GM12878 (cell line): ENCODE data around the gene RSF1. TPM values are rescaled to one million over a fixed set of nuclear protein-coding genes. Genes with fewer than 3 reads are reported as not detected.

Experiments used
- ATAC-seq: fragments of 200-7000 bp; cut with Tn5 transposase; 3 replicates; pipeline ENCODE4 v1.9.1; 2020; ENCODE audit warnings: mild to moderate bottlenecking, moderate library complexity
- Bru-seq: library from RNA; stranded (reverse); fragments of 400-500 nt; gene quantifications from one replicate; lab custom pipeline; 2021; lab: Mats Ljungman, UMichigan
- BruChase-seq, 2 experiments: library from RNA; stranded (reverse); fragments of 400-500 nt; gene quantifications; one replicate each; lab custom pipeline; 2021; lab: Mats Ljungman, UMichigan
- BruUV-seq: library from RNA; stranded (reverse); fragments of 400-500 nt; replicated peaks from 2 replicates; lab custom pipeline; 2021; lab: Mats Ljungman, UMichigan
- CTCF ChIA-PET: fragments of 300-600 bp; sonication (Branson Sonifier 250); formaldehyde crosslinking; extraction: SDS; loops from one replicate; lab custom pipeline; 2021; ENCODE audit warnings: inconsistent platforms; lab: Yijun Ruan, JAX
- POLR2A ChIA-PET: fragments of 350-600 bp; formaldehyde crosslinking; extraction: SDS; loops from one replicate; lab custom pipeline; 2021; ENCODE audit warnings: inconsistent platforms; lab: Charles Lee
- RAD21 ChIA-PET: fragments of 300-600 bp; sonication (Branson Sonifier 250); formaldehyde crosslinking; loops from one replicate; lab custom pipeline; 2023; ENCODE audit warnings: antibody characterized with exemption; ENCODE audit not compliant: unreplicated experiment; lab: Charles Lee
- SMC1A ChIA-PET: fragments of 300-600 bp; sonication (Branson Sonifier 250); formaldehyde crosslinking; loops from one replicate; lab custom pipeline; 2023; ENCODE audit not compliant: unreplicated experiment, uncharacterized antibody; lab: Charles Lee
- DNase-seq: peaks from one replicate; pipeline ENCODE4 v3.0.0-alpha.2; 2011; ENCODE audit warnings: low read depth, low spot score
- FAIRE-seq: peaks from 3 replicates; lab custom pipeline; 2011; peaks lifted over from hg19 to GRCh38; lab: Jason Lieb, UNC
- H2AFZ ChIP-seq: 2 replicates; pipeline ENCODE4 v1.6.0; 2011; ENCODE audit warnings: low read depth, low read length, control low read depth; ENCODE audit not compliant: control insufficient read depth
- H3K27ac ChIP-seq: 2 replicates; pipeline ENCODE4 v1.5.1; 2011; ENCODE audit warnings: control low read depth; ENCODE audit not compliant: control insufficient read depth, insufficient read depth
- H3K27me3 ChIP-seq, 2 experiments: replicated peaks in 1 of 2; 2 replicates each; pipeline versions ENCODE4 v1.6.0 to v1.6.1; 2011; ENCODE audit warnings: low read length in 1 of 2; ENCODE audit not compliant: control insufficient read depth in 2 of 2, insufficient read depth in 2 of 2
- H3K36me3 ChIP-seq, 2 experiments: 2 replicates each; pipeline ENCODE4 v1.5.1; 2011; ENCODE audit warnings: low read length in 1 of 2; ENCODE audit not compliant: control insufficient read depth in 2 of 2, insufficient read depth in 2 of 2
- H3K4me1 ChIP-seq: 2 replicates; pipeline ENCODE4 v1.6.1; 2011; ENCODE audit warnings: mild to moderate bottlenecking, low read length, moderate library complexity, mixed read lengths; ENCODE audit not compliant: control insufficient read depth, insufficient read depth
- H3K4me2 ChIP-seq: 2 replicates; pipeline ENCODE4 v1.6.0; 2011; ENCODE audit warnings: control low read depth; ENCODE audit not compliant: control insufficient read depth, insufficient read depth
- H3K4me3 ChIP-seq: fragments of 200-600 bp; sonication (generic); 2 replicates; pipeline ENCODE4 v1.5.1; 2016
- H3K79me2 ChIP-seq: 2 replicates; pipeline ENCODE4 v1.6.0; 2011; ENCODE audit warnings: low read length; ENCODE audit not compliant: control insufficient read depth, insufficient read depth
- H3K9ac ChIP-seq: 2 replicates; pipeline ENCODE4 v1.8.0; 2011; ENCODE audit warnings: low read length, control low read depth, mixed read lengths; ENCODE audit not compliant: control insufficient read depth, insufficient read depth
- H3K9me3 ChIP-seq: replicated peaks from 3 replicates; pipeline ENCODE4 v1.5.1; 2011; ENCODE audit warnings: mild to moderate bottlenecking, low read length; ENCODE audit not compliant: control insufficient read depth, insufficient read depth
- H4K20me1 ChIP-seq: 2 replicates; pipeline ENCODE4 v1.6.0; 2011; ENCODE audit not compliant: control insufficient read depth, insufficient read depth
- BHLHE40 ChIP-seq, 2 experiments: fragments of 450-650 bp in 1 of 2; IDR thresholded peaks; 2 replicates each; pipeline ENCODE4 v1.6.1; 2011 to 2017; ENCODE audit warnings: low read depth in 2 of 2, borderline replicate concordance in 1 of 2, improper control_type of control experiment in 1 of 2, low read length in 1 of 2, mild to moderate bottlenecking in 1 of 2
- BMI1 ChIP-seq: fragments of 450-650 bp; IDR thresholded peaks from 2 replicates; pipeline ENCODE4 v1.6.1; 2016; ENCODE audit warnings: mild to moderate bottlenecking, moderate library complexity, borderline replicate concordance
- RELA ChIP-seq: fragments of 450-650 bp; IDR thresholded peaks from 2 replicates; pipeline ENCODE4 v1.8.0; 2014; ENCODE audit warnings: borderline replicate concordance; ENCODE audit not compliant: partially characterized antibody
- RFX5 ChIP-seq: IDR thresholded peaks from 2 replicates; pipeline ENCODE4 v1.6.1; 2011; ENCODE audit warnings: low read depth, low read length, improper control_type of control experiment
- RUNX3 ChIP-seq: IDR thresholded peaks from 2 replicates; pipeline ENCODE4 v1.6.1; 2012; ENCODE audit warnings: low read length, inconsistent platforms
- WGBS: methylation state at CpG from one replicate; pipeline ENCODE4 v1.1.6; 2016; ENCODE audit warnings: low lambda C conversion rate; ENCODE audit not compliant: insufficient replicate concordance, insufficient coverage; ENCODE audit errors: missing lambda C conversion rate; 5-methylcytosine and 5-hydroxymethylcytosine counted together
- in situ Hi-C: fragments of 300-500 bp; cut with MboI; formaldehyde crosslinking; loops from 9 replicates; pipeline ENCODE4 v1.14.3; 2018; ENCODE audit warnings: mixed read lengths
- intact Hi-C: fragments of 100-400 bp; cut with micrococcal nuclease; formaldehyde crosslinking; loops from one replicate; pipeline ENCODE4 v1.14.2; 2022; ENCODE audit not compliant: unreplicated experiment
- long read RNA-seq, 2 experiments: library from polyadenylated mRNA; unstranded; transcript quantifications; one replicate each; pipeline ENCODE4 v2.0.0, GENCODE V29; 2019 to 2020
- polyA minus RNA-seq, 3 experiments: library from RNA; depleted of rRNA, polyadenylated mRNA; stranded (reverse); fragments of >200 nt; gene quantifications; 2 replicates each; pipeline ENCODE4 v1.2.3, GENCODE V29; 2011
- polyA plus RNA-seq, 11 experiments: library from polyadenylated mRNA; depleted of rRNA in 4 of 11; unstranded in 6 of 11; stranded (reverse) in 5 of 11; fragments of >200 nt; fragmentation: Nextera tagmentation in 4 of 11; fragmentation: Illumina TruSeq in 1 of 11; extraction: Ambion mirVana in 4 of 11; extraction: Trizol in 1 of 11; gene quantifications; 1 replicate in 1 of 11; 2 replicates in 10 of 11; pipeline versions ENCODE4 v1.2.1 to v1.2.3, GENCODE V29; 2011 to 2016; ENCODE audit warnings: inconsistent platforms in 2 of 11, missing spikeins in 2 of 11, low read depth in 1 of 11
- total RNA-seq, 4 experiments: library from RNA; depleted of rRNA in 3 of 4; stranded (reverse); fragments of >200 nt in 3 of 4; fragmentation: Illumina TruSeq in 1 of 4; extraction: Trizol in 1 of 4; gene quantifications; 2 replicates each; pipeline versions ENCODE4 v1.2.1 to v1.2.3, GENCODE V29; 2013 to 2021
- TF ChIP-seq, protein P1 (sequence below), 3 experiments: IDR thresholded peaks in 2 of 3; conservative IDR thresholded peaks in 1 of 3; 2 replicates each; pipeline ENCODE4 v1.5.1; 2011; ENCODE audit warnings: low read depth in 3 of 3, low read length in 3 of 3, mild to moderate bottlenecking in 3 of 3, control low read depth in 2 of 3, moderate library complexity in 2 of 3, inconsistent platforms in 1 of 3, mixed read lengths in 1 of 3; ENCODE audit not compliant: control insufficient read depth in 2 of 3, insufficient read depth in 1 of 3; ENCODE audit errors: extremely low read depth in 1 of 3

RSF1 gene, protein sequence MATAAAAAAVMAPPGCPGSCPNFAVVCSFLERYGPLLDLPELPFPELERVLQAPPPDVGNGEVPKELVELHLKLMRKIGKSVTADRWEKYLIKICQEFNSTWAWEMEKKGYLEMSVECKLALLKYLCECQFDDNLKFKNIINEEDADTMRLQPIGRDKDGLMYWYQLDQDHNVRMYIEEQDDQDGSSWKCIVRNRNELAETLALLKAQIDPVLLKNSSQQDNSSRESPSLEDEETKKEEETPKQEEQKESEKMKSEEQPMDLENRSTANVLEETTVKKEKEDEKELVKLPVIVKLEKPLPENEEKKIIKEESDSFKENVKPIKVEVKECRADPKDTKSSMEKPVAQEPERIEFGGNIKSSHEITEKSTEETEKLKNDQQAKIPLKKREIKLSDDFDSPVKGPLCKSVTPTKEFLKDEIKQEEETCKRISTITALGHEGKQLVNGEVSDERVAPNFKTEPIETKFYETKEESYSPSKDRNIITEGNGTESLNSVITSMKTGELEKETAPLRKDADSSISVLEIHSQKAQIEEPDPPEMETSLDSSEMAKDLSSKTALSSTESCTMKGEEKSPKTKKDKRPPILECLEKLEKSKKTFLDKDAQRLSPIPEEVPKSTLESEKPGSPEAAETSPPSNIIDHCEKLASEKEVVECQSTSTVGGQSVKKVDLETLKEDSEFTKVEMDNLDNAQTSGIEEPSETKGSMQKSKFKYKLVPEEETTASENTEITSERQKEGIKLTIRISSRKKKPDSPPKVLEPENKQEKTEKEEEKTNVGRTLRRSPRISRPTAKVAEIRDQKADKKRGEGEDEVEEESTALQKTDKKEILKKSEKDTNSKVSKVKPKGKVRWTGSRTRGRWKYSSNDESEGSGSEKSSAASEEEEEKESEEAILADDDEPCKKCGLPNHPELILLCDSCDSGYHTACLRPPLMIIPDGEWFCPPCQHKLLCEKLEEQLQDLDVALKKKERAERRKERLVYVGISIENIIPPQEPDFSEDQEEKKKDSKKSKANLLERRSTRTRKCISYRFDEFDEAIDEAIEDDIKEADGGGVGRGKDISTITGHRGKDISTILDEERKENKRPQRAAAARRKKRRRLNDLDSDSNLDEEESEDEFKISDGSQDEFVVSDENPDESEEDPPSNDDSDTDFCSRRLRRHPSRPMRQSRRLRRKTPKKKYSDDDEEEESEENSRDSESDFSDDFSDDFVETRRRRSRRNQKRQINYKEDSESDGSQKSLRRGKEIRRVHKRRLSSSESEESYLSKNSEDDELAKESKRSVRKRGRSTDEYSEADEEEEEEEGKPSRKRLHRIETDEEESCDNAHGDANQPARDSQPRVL (N-terminal part only)
- total RNA-seq (2013; cell fraction: nucleolus; rRNA removed) = 126 and 128 TPM in 2 replicates
- total RNA-seq (2014; rRNA removed) = 24.4 and 30.9 TPM in 2 replicates
- total RNA-seq (2014; rRNA removed; fragmentation: Illumina TruSeq; extraction: Trizol) = 34.6 and 36.7 TPM in 2 replicates
- 36.7 and 39.9 TPM in 2 replicates for total RNA-seq (2021)
- 8.0 TPM for polyA plus RNA-seq (2011; ENCODE audit: low read depth)
- polyA plus RNA-seq (2011; rRNA removed) = 22.8 and 24.6 TPM in 2 replicates
- polyA plus RNA-seq (2011; cell fraction: cytosol; rRNA removed) = 15.5 and 18.0 TPM in 2 replicates
- 19.7 and 37.1 TPM in 2 replicates for polyA plus RNA-seq (2011; cell fraction: nucleus; rRNA removed)
- 29.0 and 30.4 TPM in 2 replicates for polyA plus RNA-seq (2012)
- polyA plus RNA-seq (2014; fragmentation: Illumina TruSeq; extraction: Trizol) = 42.9 and 54.2 TPM in 2 replicates
- polyA plus RNA-seq (2014; fragmentation: Nextera tagmentation; extraction: Ambion mirVana) = 10 to 100 TPM in 1 of 2 experiments, 1 to 10 TPM in 1; 9.0 to 25.4 TPM
- polyA plus RNA-seq (2014; rRNA removed) = 11.5 and 16.4 TPM in 2 replicates
- 10 to 100 TPM; 38.7 to 45.3 TPM for polyA plus RNA-seq (2016; fragmentation: Nextera tagmentation; extraction: Ambion mirVana)
- 26.5 and 43.7 TPM in 2 replicates for polyA minus RNA-seq (2011; rRNA and poly(A)+ RNA removed)
- polyA minus RNA-seq (2011; cell fraction: cytosol; rRNA and poly(A)+ RNA removed) = 15.8 and 19.6 TPM in 2 replicates
- 19.6 and 29.3 TPM in 2 replicates for polyA minus RNA-seq (2011; cell fraction: nucleus; rRNA and poly(A)+ RNA removed)
- Bru-seq, nascent RNA = percentile 90 among the genes with signal in this experiment
- BruChase-seq, experiment 1, labeled RNA remaining after a 6-hour chase = percentile 85 among the genes with signal in this experiment
- percentile 87 among the genes with signal in this experiment for BruChase-seq, experiment 2, labeled RNA remaining after a 2-hour chase
- long read RNA-seq, experiment 1, transcript RSF1-206 (6 exons, 2,107 nt) = major isoform, 7 of 21 reads
- long read RNA-seq, experiment 1, transcript RSF1-208 (2 exons, 520 nt) = minor isoform, 6 of 21 reads
- long read RNA-seq, experiment 1, partial matches to known transcripts = 4 of 21 reads
- long read RNA-seq, experiment 1, other reads (novel, unspliced or antisense) = 4 of 21 reads
- long read RNA-seq, experiment 2, transcript RSF1-206 (6 exons, 2,107 nt) = major isoform, 28 of 91 reads
- long read RNA-seq, experiment 2, transcript RSF1-208 (2 exons, 520 nt) = minor isoform, 11 of 91 reads
- long read RNA-seq, experiment 2, partial matches to known transcripts = 26 of 91 reads
- long read RNA-seq, experiment 2, other reads (novel, unspliced or antisense) = 26 of 91 reads

DNA sequence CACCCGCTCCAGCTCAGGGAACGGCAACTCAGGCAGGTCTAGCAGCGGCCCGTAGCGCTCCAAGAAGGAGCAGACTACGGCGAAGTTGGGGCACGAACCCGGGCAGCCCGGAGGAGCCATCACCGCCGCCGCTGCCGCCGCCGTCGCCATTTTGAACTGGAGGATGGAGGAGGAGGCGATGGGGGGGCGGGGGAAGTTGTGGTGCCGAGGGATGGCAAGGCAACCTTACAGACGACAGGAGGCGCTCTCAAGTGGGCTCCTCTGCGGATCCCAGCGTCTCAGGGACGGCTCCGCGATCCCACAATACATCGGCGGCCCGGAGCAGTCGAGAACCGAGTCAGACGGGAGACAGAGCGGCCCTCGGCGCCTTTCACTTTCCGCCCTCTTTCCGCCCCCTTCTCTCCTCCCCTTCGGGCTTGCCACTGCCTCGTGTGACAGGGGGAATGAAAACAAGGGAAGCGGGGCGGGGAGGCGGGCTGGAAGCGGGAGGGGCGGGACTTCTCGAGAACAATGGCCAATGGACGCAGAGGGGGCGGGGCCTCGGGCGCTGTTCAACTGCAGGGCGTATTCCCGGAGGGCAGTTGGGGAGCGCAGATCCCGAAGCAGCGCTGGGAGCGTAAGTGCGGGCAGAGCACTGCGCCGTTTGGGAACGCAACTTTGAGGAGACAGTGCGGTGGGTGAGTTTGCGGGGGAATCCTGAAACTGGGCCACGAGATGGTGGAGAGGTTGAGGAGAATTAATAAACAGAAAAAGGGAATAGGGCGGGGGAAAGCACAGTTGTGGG is at the start of gene RSF1, which contains the start of gene AAMDC:
TSS of gene RSF1 (minus strand) at position 158 of the 784 bp plus-strand sequence. CDS start at position 150, 8 bp downstream.
TSS of gene AAMDC (plus strand) at position 580 of the 784 bp plus-strand sequence. CDS start 21,353 bp downstream, outside the sequence.
- SMC1A ChIA-PET = interaction anchor here (0.7 kb wide), 1 partner anchor 174 kb away, joined by 3 read pairs; no protein-coding TSS in a partner anchor
- BruUV-seq = no TSS peak
- RAD21 ChIA-PET = interaction anchor here (0.9 kb wide), 1 partner anchor 174 kb away, joined by 4 read pairs; the partner anchor contains the start of gene INTS4
- intact Hi-C loops = loop anchor here (2.0 to 5.0 kb wide), 3 partner anchors 43 to 184 kb away; partner anchors contain the start of genes CLNS1A and INTS4
- peaks cover 47% of the 10 kb centered on the region for H3K79me2 ChIP-seq
- peak within 1 kb of the TSS; percentile 97 for H3K4me3 ChIP-seq
- H3K36me3 ChIP-seq = no peaks in the 10 kb centered on the region
- FAIRE-seq = peak; percentile 93
- peak within 1 kb of the TSS; percentile 92 for H2AFZ ChIP-seq
- no peaks in the 10 kb centered on the region; the same call in 2 of the 3 replicates for H3K9me3 ChIP-seq
- peak within 1 kb of the TSS; percentile 89 for H3K27ac ChIP-seq
- ATAC-seq = peak; percentile 91
- H3K27me3 ChIP-seq = no peaks in the 10 kb centered on the region
- CTCF ChIA-PET = interaction anchor here (1.1 kb wide), 1 partner anchor 14 kb away, joined by 4 read pairs; no protein-coding TSS in a partner anchor
- peak; percentile 94 for DNase-seq
- POLR2A ChIA-PET = interaction anchor here (0.6 to 1.9 kb wide), 2 partner anchors 174 to 684 kb away, joined by 3 to 5 read pairs; partner anchors contain the start of gene INTS4
- in situ Hi-C loops = no loop called here
- peaks cover 3% of the 10 kb centered on the region; the same call in 1 of the 2 replicates for H3K4me1 ChIP-seq
- H4K20me1 ChIP-seq = no peaks in the 10 kb centered on the region
- WGBS = 2% methylated on average over 50 of the region's 64 CpGs
- peak within 1 kb of the TSS; percentile 94 for H3K9ac ChIP-seq
- H3K4me2 ChIP-seq = peak within 1 kb of the TSS; percentile 97
- TF ChIP-seq, protein P1, sequence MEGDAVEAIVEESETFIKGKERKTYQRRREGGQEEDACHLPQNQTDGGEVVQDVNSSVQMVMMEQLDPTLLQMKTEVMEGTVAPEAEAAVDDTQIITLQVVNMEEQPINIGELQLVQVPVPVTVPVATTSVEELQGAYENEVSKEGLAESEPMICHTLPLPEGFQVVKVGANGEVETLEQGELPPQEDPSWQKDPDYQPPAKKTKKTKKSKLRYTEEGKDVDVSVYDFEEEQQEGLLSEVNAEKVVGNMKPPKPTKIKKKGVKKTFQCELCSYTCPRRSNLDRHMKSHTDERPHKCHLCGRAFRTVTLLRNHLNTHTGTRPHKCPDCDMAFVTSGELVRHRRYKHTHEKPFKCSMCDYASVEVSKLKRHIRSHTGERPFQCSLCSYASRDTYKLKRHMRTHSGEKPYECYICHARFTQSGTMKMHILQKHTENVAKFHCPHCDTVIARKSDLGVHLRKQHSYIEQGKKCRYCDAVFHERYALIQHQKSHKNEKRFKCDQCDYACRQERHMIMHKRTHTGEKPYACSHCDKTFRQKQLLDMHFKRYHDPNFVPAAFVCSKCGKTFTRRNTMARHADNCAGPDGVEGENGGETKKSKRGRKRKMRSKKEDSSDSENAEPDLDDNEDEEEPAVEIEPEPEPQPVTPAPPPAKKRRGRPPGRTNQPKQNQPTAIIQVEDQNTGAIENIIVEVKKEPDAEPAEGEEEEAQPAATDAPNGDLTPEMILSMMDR (IDR thresholded peaks at IDR 0.05 in 2 of 3, conservative IDR thresholded peaks at IDR 0.05 in 1 of 3; ENCODE audit: control insufficient read depth in 2 of 3, extremely low read depth in 1 of 3, insufficient read depth in 1 of 3, low read depth in 3 of 3, low read length in 3 of 3) = peak; percentile 67 to 82 (median 77)
- TF ChIP-seq RFX5 = no peak
- TF ChIP-seq BHLHE40 (IDR thresholded peaks at IDR 0.05; ENCODE audit: borderline replicate concordance in 1 of 2, low read depth in 2 of 2, low read length in 1 of 2) = peak; percentile 80 to 82
- no peak for TF ChIP-seq RELA
- TF ChIP-seq BMI1 = no peak
- TF ChIP-seq RUNX3 = peak; percentile 63
